Uterus (tissue), 2 donors: Measurements from ENCODE around the gene LGALS4.

ENCODE experiments used
- POLR2A ChIP-seq, 2 donors: fragments of 450-650 bp; IDR thresholded peaks; one replicate each; pipeline ENCODE4 v1.6.1; 2016; ENCODE audit warnings: antibody characterized with exemption in 2 of 2, mild to moderate bottlenecking in 1 of 2, moderate library complexity in 1 of 2
- TF ChIP-seq, protein P1 (sequence below), 4 experiments: fragments of 200-600 bp in 2 of 4; fragments of 450-650 bp in 2 of 4; sonication (generic) in 2 of 4; IDR thresholded peaks; one replicate each; pipeline ENCODE4 v1.5.1; 2016 to 2019; ENCODE audit warnings: antibody characterized with exemption in 4 of 4, mild to moderate bottlenecking in 2 of 4, moderate library complexity in 1 of 4

DNA sequence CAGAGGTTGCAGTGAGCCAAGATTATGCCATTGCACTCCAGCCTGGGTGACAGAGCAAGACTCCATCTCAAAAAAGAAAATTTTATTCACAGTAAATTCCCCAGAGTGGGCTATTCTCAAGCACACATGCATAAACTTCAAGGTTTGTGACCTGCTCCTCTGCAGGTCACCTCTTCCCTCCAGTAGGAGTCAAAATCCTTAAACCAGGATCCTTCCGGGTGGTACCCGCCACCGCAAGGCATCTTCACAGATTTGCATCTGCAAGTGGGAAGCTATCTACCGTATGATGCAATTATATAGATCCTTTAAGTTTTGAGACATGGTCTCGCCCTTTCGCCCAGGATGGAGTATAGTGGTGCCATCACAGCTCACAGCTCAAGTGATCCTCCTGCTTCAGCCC, 21.8 kb upstream of the LGALS4 start:
- TF ChIP-seq POLR2A (IDR thresholded peaks at IDR 0.05): no peak
- TF ChIP-seq, protein P1, sequence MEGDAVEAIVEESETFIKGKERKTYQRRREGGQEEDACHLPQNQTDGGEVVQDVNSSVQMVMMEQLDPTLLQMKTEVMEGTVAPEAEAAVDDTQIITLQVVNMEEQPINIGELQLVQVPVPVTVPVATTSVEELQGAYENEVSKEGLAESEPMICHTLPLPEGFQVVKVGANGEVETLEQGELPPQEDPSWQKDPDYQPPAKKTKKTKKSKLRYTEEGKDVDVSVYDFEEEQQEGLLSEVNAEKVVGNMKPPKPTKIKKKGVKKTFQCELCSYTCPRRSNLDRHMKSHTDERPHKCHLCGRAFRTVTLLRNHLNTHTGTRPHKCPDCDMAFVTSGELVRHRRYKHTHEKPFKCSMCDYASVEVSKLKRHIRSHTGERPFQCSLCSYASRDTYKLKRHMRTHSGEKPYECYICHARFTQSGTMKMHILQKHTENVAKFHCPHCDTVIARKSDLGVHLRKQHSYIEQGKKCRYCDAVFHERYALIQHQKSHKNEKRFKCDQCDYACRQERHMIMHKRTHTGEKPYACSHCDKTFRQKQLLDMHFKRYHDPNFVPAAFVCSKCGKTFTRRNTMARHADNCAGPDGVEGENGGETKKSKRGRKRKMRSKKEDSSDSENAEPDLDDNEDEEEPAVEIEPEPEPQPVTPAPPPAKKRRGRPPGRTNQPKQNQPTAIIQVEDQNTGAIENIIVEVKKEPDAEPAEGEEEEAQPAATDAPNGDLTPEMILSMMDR (IDR thresholded peaks at IDR 0.05): no peak
